ENCODE data around the gene CISH.

The CISH gene

DNA sequence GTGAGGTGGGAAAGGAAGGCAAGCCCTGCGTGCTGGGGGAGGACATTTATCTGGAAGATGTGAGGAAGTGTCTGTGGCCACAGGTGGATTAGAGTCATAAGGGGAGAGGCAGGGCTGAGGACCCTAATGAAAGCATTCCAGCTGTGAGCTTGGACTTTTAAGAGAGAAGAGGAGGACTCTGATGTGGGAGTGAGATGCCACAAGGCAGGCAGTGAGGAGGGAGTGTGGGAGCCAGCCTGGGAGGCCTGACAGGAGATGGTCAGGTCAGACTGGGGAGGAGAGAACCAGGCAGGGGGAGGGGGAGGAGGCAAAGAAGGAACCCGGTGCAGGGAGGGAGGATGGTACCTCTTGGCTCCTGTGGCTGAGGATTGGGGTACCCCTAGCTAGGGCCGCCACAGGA lies 26.4 kb upstream of the CISH start:
- in situ Hi-C loops (cut with MboI; ENCODE audit: low sequenced_read_pairs) = no loop called here

GRCh38 chr3:50637011-50637410 lies 25.4 kb upstream of the CISH start:
- in situ Hi-C loops (cut with MboI; ENCODE audit: low sequenced_read_pairs) = no loop called here

- in situ Hi-C loops (cut with MboI; ENCODE audit: low sequenced_read_pairs) = no loop called here
These were observed 23.5 kb upstream of the CISH start for GRCh38 chr3:50635066-50635465.

GRCh38 chr3:50633230-50633790 lies 21.7 kb upstream of the CISH start:
- in situ Hi-C loops (cut with MboI; ENCODE audit: low sequenced_read_pairs) = no loop called here

DNA sequence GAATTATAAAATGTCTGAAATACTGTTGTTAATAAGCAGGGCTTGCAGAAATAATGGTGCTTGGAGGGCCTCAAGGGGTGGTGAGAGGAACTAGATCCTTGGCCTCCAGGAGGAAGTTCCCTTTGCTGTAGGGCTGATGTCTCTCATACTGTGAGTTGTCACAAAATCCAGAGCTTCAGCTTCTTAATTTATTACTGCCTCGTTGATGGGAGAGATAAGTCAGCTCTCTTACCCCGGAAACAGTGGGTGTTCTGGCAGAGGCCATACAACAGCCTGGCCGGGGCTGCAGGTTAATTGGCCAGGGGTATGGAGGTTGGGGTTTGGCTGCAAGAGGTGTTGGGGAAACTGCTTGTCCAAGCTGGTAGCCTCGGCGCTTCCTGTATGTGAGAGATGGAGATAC lies 20.9 kb upstream of the CISH start:
- in situ Hi-C loops (cut with MboI; ENCODE audit: low sequenced_read_pairs) = no loop called here

- in situ Hi-C loops (cut with MboI; ENCODE audit: low sequenced_read_pairs) = no loop called here
These were observed 19.3 kb upstream of the CISH start for GRCh38 chr3:50630877-50631276.

DNA sequence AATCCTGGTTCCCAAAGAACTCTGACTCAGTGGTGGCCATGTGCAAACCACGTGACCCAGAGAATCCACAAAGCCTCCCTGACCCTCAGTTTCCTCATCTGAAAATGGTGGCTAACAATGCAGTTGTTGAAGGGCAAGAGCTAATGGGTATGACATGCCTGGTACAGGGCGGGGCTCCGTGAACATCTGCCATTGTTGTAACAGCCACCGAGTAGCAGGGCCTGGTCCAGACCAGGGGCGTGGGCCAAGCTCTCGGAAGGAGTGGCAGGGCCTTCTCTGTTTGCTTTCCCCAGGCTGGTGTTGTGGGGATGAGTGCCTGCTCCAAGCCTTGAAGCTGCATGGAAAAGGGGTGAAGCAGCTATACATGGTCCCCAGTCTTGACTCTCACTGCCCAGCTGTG lies 18.8 kb upstream of the CISH start:
- in situ Hi-C loops (cut with MboI; ENCODE audit: low sequenced_read_pairs) = no loop called here

GRCh38 chr3:50628601-50629000 lies 17.0 kb upstream of the CISH start:
- in situ Hi-C loops (cut with MboI; ENCODE audit: low sequenced_read_pairs) = no loop called here

GRCh38 chr3:50627407-50628051 lies 16.0 kb upstream of the CISH start:
- in situ Hi-C loops (cut with MboI; ENCODE audit: low sequenced_read_pairs) = no loop called here

- in situ Hi-C loops (cut with MboI; ENCODE audit: low sequenced_read_pairs) = no loop called here
These were observed 14.8 kb upstream of the CISH start for GRCh38 chr3:50626401-50626800.

GRCh38 chr3:50625231-50626182 lies 13.9 kb upstream of the CISH start:
- in situ Hi-C loops (cut with MboI; ENCODE audit: low sequenced_read_pairs) = no loop called here

- in situ Hi-C loops (cut with MboI; ENCODE audit: low sequenced_read_pairs) = loop anchor here (25.0 kb wide), 1 partner anchor 763 kb away; the partner anchor contains the start of genes MANF and RBM15B
These were observed 13.1 kb upstream of the CISH start for GRCh38 chr3:50624634-50625033.

- in situ Hi-C loops (cut with MboI; ENCODE audit: low sequenced_read_pairs) = loop anchor here (25.0 kb wide), 1 partner anchor 763 kb away; the partner anchor contains the start of genes MANF and RBM15B
These were observed 12.4 kb upstream of the CISH start for GRCh38 chr3:50623840-50624474.

- in situ Hi-C loops (cut with MboI; ENCODE audit: low sequenced_read_pairs) = loop anchor here (25.0 kb wide), 1 partner anchor 764 kb away; the partner anchor contains the start of genes MANF and RBM15B
These were observed 11.3 kb upstream of the CISH start for GRCh38 chr3:50622881-50623280.

GRCh38 chr3:50620820-50621219 lies 9.2 kb upstream of the CISH start:
- in situ Hi-C loops (cut with MboI; ENCODE audit: low sequenced_read_pairs) = loop anchor here (25.0 kb wide), 1 partner anchor 766 kb away; the partner anchor contains the start of genes MANF and RBM15B

DNA sequence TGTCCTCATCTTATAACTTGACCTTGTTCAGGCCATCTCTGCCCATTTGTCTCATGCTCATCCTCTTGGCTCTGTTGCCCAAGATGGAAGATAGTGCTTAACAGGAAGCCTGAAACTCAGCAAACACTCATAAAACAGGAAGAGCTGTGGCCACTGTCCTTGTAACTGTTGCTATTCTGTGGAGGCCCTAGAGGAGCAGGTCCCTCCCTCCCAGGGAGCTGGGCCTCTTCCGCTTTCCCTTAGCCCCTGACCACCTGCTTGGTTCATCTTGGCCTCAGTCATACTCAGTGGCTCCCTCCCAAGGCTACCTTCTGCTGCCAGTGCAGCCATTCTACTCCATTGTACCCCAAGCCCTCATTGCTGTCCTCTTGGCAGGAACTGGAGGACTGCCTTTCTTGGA lies 8.8 kb upstream of the CISH start:
- in situ Hi-C loops (cut with MboI; ENCODE audit: low sequenced_read_pairs) = loop anchor here (25.0 kb wide), 1 partner anchor 767 kb away; the partner anchor contains the start of genes MANF and RBM15B

- in situ Hi-C loops (cut with MboI; ENCODE audit: low sequenced_read_pairs) = loop anchor here (25.0 kb wide), 1 partner anchor 769 kb away; the partner anchor contains the start of genes MANF and RBM15B
These were observed 6.4 kb upstream of the CISH start for GRCh38 chr3:50617911-50618481.

DNA sequence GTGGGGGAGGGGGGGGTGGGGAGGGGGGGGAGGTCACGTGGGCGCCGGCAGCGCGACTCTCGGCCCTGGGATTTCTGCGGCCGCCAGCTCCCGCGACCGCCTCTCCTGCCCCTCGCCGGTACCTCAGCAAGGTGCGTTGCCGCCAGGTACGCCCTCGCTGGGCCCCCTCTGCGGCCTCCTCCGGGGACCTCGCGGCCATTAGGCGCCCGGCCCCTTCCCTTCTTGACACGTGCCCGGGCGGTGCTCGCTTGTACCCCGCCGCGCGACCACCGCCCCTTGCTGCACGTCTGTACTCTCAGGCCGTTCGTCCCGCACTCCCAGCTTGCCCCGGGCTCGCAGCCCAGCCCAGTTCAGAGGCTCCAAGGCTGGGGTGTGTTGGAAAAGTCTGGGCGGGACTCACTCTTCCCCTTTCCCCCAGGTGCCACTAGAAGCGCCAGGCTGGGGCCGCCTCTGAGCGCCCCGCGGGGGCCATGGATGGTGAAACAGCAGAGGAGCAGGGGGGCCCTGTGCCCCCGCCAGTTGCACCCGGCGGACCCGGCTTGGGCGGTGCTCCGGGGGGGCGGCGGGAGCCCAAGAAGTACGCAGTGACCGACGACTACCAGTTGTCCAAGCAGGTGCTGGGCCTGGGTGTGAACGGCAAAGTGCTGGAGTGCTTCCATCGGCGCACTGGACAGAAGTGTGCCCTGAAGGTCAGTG lies 5.7 kb upstream of the CISH start, which contains the start of gene MAPKAPK3:
Gene MAPKAPK3, plus strand, starts transcription at position 56 of the 696 bp plus-strand sequence. Its CDS starts 415 bp downstream, at position 471.
- in situ Hi-C loops (cut with MboI; ENCODE audit: low sequenced_read_pairs) = loop anchor here (25.0 kb wide), 1 partner anchor 770 kb away; the partner anchor contains the start of genes MANF and RBM15B

DNA sequence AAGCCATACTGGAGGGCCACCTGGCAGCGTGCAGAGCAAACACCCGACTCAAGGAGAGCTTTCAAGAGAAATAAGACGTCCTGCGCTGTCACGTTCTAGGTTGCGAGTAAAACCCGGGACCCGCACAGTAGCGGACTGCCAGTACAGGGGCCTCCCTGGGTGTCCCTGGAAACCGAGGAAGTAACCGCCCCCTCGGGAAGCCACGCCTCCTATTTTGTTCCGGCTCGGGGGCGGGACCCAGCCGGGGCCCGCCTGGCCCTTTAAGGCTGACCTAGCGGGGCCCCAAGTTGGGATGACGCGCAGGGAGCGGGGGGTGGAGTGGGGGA lies 5.2 kb upstream of the CISH start:
- in situ Hi-C loops (cut with MboI; ENCODE audit: low sequenced_read_pairs) = loop anchor here (25.0 kb wide), 1 partner anchor 771 kb away; the partner anchor contains the start of genes MANF and RBM15B

Measured in HL-60/S4 treated with phorbol 12-myristate 13-acetate at 8.2 ng/mL for 4 days and 3 days (cell line).